Measurements from ENCODE around the gene PIGN. TPM values are rescaled to one million over a fixed set of nuclear protein-coding genes. Genes with fewer than 3 reads are reported as not detected.

The PIGN gene
- total RNA-seq, 4 donors from 2014 or later: 26.1 to 48.8 (median 34.6) TPM

DNA sequence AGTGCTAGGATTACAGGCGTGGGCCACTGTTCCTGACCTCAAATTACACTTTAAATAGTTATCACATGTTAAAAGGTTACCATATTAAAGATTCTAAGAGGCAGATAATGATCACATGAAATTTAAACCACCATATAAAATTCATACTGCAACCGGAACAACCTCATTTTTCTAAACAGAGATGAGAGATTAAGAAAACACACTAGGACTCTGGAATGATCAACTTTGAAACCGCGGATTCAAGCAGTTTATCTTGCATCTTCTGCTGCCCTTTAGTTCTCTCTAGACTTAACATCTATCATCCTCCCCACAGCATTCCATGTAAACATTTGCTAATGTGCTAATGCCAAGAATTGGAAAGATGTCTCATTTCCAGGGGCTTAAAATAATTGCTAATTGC, 115.8 kb downstream of the PIGN start:
- intact Hi-C loops (cut with DNase I): no loop called here
- Histone ChIP-seq H3K36me3 (peaks cover 0 to 18% (median 0%) of the 10 kb centered on the region in 3 donors), H3K27ac (no peak overlapping the region), H3K27me3 (no peaks in the 10 kb centered on the region), H3K9me3 (no peaks in the 10 kb centered on the region), H3K4me3 (no peak overlapping the region), H3K4me1 (no peaks in the 10 kb centered on the region)
- TF ChIP-seq, protein P1, sequence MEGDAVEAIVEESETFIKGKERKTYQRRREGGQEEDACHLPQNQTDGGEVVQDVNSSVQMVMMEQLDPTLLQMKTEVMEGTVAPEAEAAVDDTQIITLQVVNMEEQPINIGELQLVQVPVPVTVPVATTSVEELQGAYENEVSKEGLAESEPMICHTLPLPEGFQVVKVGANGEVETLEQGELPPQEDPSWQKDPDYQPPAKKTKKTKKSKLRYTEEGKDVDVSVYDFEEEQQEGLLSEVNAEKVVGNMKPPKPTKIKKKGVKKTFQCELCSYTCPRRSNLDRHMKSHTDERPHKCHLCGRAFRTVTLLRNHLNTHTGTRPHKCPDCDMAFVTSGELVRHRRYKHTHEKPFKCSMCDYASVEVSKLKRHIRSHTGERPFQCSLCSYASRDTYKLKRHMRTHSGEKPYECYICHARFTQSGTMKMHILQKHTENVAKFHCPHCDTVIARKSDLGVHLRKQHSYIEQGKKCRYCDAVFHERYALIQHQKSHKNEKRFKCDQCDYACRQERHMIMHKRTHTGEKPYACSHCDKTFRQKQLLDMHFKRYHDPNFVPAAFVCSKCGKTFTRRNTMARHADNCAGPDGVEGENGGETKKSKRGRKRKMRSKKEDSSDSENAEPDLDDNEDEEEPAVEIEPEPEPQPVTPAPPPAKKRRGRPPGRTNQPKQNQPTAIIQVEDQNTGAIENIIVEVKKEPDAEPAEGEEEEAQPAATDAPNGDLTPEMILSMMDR (IDR thresholded peaks at IDR 0.05): no peak
- no peak for TF ChIP-seq POLR2A (IDR thresholded peaks at IDR 0.05)
- DNase-seq: no peak
- WGBS, 2 donors: 92% methylated on average over 4 of the region's 4 CpGs

DNA sequence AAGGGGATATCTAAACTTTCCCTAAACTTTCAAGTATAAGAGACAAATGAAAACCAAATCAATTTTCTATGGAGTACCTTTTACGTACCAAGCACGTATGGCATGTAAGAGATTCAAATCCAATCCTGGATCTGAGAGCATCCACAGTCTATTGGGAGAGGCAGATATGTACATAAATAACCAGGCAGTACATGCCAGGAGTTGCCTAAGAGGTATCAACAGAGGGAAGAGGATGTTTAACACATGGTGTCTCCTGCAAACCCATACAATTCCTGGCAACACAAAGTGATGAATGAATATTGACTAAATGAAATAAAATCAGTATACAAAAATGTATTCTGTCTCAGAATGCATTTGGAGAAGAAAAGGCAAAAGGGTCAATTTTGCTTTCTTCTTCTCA, 116.6 kb downstream of the PIGN start:
- intact Hi-C loops (cut with DNase I): no loop called here
- no peak for DNase-seq
- TF ChIP-seq, protein P1 (IDR thresholded peaks at IDR 0.05): no peak
- no peak for TF ChIP-seq POLR2A (IDR thresholded peaks at IDR 0.05)
- no peak overlapping the region for H3K4me3 ChIP-seq
- no peaks in the 10 kb centered on the region for H3K27me3 ChIP-seq
- H3K4me1 ChIP-seq: no peaks in the 10 kb centered on the region
- no peaks in the 10 kb centered on the region for H3K9me3 ChIP-seq
- 92 to 93% methylated on average over 2 of the region's 2 CpGs for WGBS, 2 donors
- peaks cover 0 to 18% (median 0%) of the 10 kb centered on the region in 3 donors for H3K36me3 ChIP-seq
- H3K27ac ChIP-seq: no peak overlapping the region

DNA sequence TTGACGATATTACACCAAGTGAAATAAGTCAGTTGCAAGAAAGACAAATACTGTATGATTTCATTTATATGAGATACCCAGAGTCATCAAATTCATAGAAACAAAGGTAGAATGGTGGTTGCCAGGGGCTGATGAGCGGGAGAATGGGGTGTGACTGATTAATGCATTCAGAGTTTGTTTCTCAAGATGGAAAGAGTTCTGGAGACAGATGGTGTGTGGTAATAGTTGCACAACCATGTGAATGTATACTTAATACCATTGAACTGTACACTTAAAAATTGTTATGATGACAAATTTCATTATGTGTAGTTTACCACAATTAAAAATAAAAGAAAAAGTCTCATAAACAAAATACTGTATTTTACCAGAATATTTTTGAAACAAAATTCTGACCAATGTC, 117.3 kb downstream of the PIGN start:
- peaks cover 0 to 18% (median 0%) of the 10 kb centered on the region in 3 donors for H3K36me3 ChIP-seq
- intact Hi-C loops (cut with DNase I): no loop called here
- WGBS, 2 donors: 87 to 89% methylated on average over 2 of the region's 2 CpGs
- no peak overlapping the region for H3K4me3 ChIP-seq
- no peak overlapping the region for H3K27ac ChIP-seq
- DNase-seq: no peak
- H3K4me1 ChIP-seq: no peaks in the 10 kb centered on the region
- H3K27me3 ChIP-seq: no peaks in the 10 kb centered on the region
- no peaks in the 10 kb centered on the region for H3K9me3 ChIP-seq
- no peak for TF ChIP-seq POLR2A (IDR thresholded peaks at IDR 0.05)
- TF ChIP-seq, protein P1 (IDR thresholded peaks at IDR 0.05): no peak

DNA sequence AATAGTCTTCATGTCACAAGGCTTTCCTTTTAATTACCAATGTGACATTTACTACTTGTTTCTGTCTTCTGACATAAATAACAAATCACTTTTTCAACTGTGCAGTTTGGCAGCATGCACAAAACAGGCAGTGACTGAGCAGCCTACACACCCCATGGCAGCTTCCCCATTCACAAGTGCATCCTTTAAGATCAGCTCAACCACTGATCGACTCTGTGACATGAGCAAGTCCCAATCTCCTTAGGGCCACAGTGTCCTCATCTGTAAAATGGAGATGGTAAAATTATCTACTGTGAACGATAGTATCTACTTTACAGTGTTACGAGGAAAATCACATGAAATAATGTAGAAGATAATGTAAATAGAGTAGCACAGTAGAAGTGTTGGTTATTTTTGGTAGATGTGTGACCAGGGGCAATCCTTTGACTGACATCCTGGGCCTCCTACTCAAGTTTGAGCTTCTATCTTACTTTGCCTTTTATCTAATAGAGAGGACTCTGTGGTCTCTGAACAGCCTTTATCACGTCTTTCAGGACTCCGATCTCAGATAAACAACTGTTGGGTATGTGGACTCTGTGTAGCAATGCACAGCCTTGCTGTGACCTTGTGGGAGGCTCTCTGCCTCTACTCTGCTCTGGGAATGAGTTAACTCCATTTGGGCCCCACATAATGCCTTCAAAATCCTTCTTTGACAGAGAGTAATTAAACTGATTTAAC, 120.6 kb downstream of the PIGN start:
- H3K9me3 ChIP-seq: no peaks in the 10 kb centered on the region
- intact Hi-C loops (cut with DNase I): no loop called here
- no peaks in the 10 kb centered on the region for H3K27me3 ChIP-seq
- peaks cover 0 to 7% (median 0%) of the 10 kb centered on the region in 3 donors for H3K36me3 ChIP-seq
- DNase-seq: no peak
- 91 to 96% methylated on average over 5 of the region's 5 CpGs for WGBS, 2 donors
- H3K27ac ChIP-seq: no peak overlapping the region
- no peaks in the 10 kb centered on the region for H3K4me1 ChIP-seq
- TF ChIP-seq POLR2A (IDR thresholded peaks at IDR 0.05): no peak
- TF ChIP-seq, protein P1 (IDR thresholded peaks at IDR 0.05): no peak
- no peak overlapping the region for H3K4me3 ChIP-seq

DNA sequence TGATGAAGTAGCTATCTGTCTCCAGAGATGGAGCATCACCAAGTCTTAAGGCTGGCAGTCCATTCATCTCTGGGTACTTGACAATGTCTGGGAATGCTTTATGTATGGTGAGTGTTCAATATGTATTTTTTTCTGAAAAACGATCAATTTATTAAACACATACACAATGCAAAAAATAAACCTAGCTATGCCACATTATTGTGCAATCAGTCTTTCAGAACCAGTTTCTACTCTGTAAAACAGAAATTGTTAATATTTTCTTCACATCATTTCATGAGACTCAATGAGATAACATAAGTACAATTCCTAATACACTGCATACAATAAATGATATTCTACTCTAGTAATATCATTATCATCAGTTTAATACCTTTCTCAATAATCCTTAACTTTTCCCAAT, 122.5 kb downstream of the PIGN start:
- Histone ChIP-seq H3K9me3 (no peaks in the 10 kb centered on the region), H3K27ac (no peak overlapping the region), H3K36me3 (peaks cover 0 to 17% (median 0%) of the 10 kb centered on the region in 3 donors), H3K27me3 (no peaks in the 10 kb centered on the region), H3K4me3 (no peak overlapping the region), H3K4me1 (no peaks in the 10 kb centered on the region)
- no peak for DNase-seq
- intact Hi-C loops (cut with DNase I): no loop called here
- WGBS, 2 donors: 0% methylated on average over 1 of the region's 1 CpG
- TF ChIP-seq POLR2A (IDR thresholded peaks at IDR 0.05): no peak
- TF ChIP-seq, protein P1 (IDR thresholded peaks at IDR 0.05): no peak

All from esophagus squamous epithelium (tissue), 5 donors.